Activated CD4-positive, alpha-beta T cell treated with anti-CD3 and anti-CD28 coated beads, Interleukin-2, amount 50 U/mL, for 48 hours (primary cell): Measurements from ENCODE around the gene RNF222.

Experiments used
- DNase-seq, 2 experiments: peaks; one replicate each; pipeline ENCODE4 v3.0.0-alpha.2; 2020

Gene RNF222

GRCh38 chr17:8397636-8398035, at the start of gene RNF222:
TSS of gene RNF222 (minus strand) at chr17:8397827. CDS start at chr17:8393461, 4,366 bp downstream.
- DNase-seq, result no peak

- DNase-seq, result no peak
These were observed 47.9 kb upstream of the RNF222 start for GRCh38 chr17:8445536-8445935.

GRCh38 chr17:8444494-8444893, 46.9 kb upstream of the RNF222 start:
- DNase-seq, result no peak

GRCh38 chr17:8443756-8444155, 46.1 kb upstream of the RNF222 start:
- no peak for DNase-seq

- no peak for DNase-seq
These were observed 44.7 kb upstream of the RNF222 start for GRCh38 chr17:8442310-8442709.

GRCh38 chr17:8441690-8442089, 44.1 kb upstream of the RNF222 start:
- DNase-seq, result no peak

GRCh38 chr17:8439681-8440080, 42.1 kb upstream of the RNF222 start:
- no peak for DNase-seq

GRCh38 chr17:8438441-8438840, 40.8 kb upstream of the RNF222 start:
- DNase-seq, result no peak

- DNase-seq, result no peak
These were observed 39.2 kb upstream of the RNF222 start for GRCh38 chr17:8436844-8437171.

GRCh38 chr17:8436169-8436843, 38.7 kb upstream of the RNF222 start:
- DNase-seq, result peak; percentile 64 to 73

GRCh38 chr17:8435245-8436168, 37.9 kb upstream of the RNF222 start, which contains the start of gene NDEL1:
TSS of gene NDEL1 (plus strand) at chr17:8435884. CDS start at chr17:8444272, 8,388 bp downstream.
- DNase-seq, result peak; percentile 99

- DNase-seq, result no peak
These were observed 33.3 kb upstream of the RNF222 start for GRCh38 chr17:8430966-8431365.

GRCh38 chr17:8426802-8427201, 29.2 kb upstream of the RNF222 start:
- no peak for DNase-seq

- DNase-seq, result no peak
These were observed 28.6 kb upstream of the RNF222 start for GRCh38 chr17:8426094-8426720.

GRCh38 chr17:8421571-8421970, 23.9 kb upstream of the RNF222 start:
- no peak for DNase-seq

GRCh38 chr17:8420041-8420934, 22.7 kb upstream of the RNF222 start:
- DNase-seq, result no peak

- no peak for DNase-seq
These were observed 21.7 kb upstream of the RNF222 start for GRCh38 chr17:8419305-8419704.

- DNase-seq, result no peak
These were observed 20.8 kb upstream of the RNF222 start for GRCh38 chr17:8418471-8418870.

GRCh38 chr17:8417806-8418205, 20.2 kb upstream of the RNF222 start:
- DNase-seq, result no peak

GRCh38 chr17:8413938-8414337, 16.3 kb upstream of the RNF222 start:
- DNase-seq, result no peak

GRCh38 chr17:8413328-8413727, 15.7 kb upstream of the RNF222 start:
- no peak for DNase-seq

- no peak for DNase-seq
These were observed 14.5 kb upstream of the RNF222 start for GRCh38 chr17:8412089-8412488.

GRCh38 chr17:8410883-8411238, 13.2 kb upstream of the RNF222 start:
- no peak for DNase-seq
